Stimulated activated CD4-positive, alpha-beta T cell treated with anti-CD3 and anti-CD28 coated beads, Interleukin-12 subunit alpha, Interleukin-12 subunit beta, amount 100 ng/mL, for 48 hours (primary cell): Measurements from ENCODE around the gene BACE1.
"Not testable (repeated sequence)": the region's sequence is repeated elsewhere in the genome, so short reads cannot be mapped to it uniquely, and the experiment has no call there.

Experiments used
- DNase-seq, 3 donors: peaks; one replicate each; pipeline ENCODE4 v3.0.0-alpha.2; 2020; ENCODE audit warnings: low read depth in 2 of 3, low spot score in 1 of 3

Gene BACE1

GRCh38 chr11:117278347-117278746, 37.7 kb downstream of the BACE1 start:
- no peak for DNase-seq

GRCh38 chr11:117273550-117274289, 42.3 kb downstream of the BACE1 start:
- DNase-seq, result no peak

- not testable (repeated sequence) for DNase-seq
Observed at GRCh38 chr11:117272175-117272574, 43.9 kb downstream of the BACE1 start.

- DNase-seq, result no peak
Observed at GRCh38 chr11:117271208-117271607, 44.8 kb downstream of the BACE1 start.

DNA sequence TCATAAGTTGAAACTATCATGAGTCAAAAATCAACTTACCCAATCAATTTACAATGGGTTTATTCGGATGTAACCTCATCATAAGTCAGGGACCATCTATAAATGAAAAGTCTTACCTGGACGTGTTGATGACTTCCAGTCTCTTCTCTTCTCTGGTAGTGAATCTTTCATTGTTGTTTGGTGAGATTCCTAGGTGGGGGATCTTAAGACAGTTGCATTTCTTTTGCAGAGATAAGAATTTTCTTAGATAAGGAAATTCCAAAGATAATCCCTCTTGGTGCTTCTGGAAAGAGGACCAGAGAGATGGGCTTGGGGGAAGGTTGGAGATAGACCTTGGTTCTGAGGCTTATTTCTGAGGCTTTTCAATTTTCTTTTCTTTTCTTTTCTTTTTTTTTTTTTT, 46.2 kb downstream of the BACE1 start:
- no peak for DNase-seq

DNA sequence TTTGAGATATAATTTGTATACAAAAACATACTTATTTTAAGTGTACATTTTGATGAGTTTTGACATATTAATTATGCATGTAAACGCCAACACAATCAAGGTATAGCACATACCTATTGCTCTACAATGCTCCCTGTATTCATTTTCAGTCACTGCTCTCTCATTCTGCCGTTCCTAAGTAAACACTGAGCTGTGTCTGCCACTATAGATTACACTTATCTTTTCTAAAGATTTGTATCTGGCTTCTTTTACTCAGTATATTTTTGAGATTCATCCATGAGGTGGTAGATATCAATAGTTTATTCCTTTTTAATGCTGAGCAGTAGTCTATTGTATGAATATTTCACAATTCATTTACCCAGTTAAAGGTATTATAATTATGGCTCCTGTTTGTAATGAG, 50.3 kb downstream of the BACE1 start:
- DNase-seq, result no peak

DNA sequence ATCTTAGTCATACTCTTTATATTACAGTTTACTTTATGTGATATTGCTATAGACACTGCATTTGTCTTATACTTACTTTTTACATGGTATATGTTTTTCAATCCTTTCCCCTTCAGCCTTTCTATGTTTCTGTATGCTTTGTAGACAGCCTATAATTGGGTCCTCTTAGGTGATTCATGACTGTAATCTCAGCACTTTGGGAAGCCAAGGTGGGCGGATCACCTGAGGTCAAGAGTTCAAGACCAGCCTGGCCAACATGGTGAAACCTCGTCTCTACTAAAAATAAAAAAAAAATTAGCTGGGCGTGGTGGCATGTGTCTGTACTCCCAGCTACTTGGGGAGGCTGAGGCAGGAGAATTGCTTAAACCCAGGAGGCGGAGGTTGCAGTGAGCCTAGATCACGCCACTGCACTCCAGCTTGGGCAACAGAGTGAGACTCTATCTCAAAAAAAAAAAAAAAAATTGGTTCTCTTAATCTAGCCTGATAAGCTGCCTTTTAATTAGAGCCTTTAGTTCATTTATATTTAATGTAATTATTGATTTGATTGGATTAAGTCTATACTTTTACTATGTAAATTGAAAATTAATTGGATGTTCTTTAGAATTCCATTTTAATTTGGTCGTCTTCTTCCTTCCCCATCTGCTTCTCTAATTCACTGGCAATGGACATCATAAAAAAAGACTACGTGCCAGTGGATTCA, 51.3 kb downstream of the BACE1 start:
- not testable (repeated sequence) for DNase-seq

DNA sequence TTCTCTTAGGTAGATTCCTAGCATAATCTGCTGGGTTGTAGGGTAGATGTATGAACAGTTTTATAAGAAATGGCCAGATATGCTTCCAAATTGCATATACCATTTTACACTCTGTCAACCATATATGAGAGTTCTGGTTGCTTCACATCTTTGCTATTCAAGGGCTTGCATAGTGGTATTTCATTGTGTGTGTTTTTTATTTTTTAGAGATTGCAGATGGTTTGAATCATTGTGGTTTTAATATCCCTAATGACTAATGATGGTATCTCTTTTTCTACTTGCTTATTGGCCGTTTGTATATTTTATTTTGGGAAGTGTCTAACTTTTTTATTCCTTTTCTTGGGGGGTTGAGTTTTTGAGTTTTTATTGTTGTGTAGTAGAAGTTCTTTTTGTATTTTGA, 56.6 kb downstream of the BACE1 start:
- no peak for DNase-seq

DNA sequence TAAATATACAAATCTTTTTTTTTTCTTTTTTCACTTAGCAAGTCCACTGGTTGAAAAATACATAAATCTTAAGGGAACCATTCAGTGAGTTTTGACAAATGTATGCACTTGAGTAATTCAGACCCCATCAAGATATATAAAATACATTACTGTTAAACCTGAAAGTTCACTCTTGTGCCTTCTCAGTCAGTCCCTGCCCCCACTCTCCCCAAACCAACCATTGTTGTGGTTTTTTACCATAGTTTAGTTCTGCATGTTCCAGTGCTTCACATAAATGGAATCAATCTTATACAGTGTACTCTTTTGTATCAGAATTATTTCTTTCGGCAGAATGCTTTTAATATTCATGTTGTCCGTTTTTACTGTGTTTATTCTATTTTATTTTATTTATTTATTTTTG, 57.5 kb downstream of the BACE1 start:
- DNase-seq, result no peak

DNA sequence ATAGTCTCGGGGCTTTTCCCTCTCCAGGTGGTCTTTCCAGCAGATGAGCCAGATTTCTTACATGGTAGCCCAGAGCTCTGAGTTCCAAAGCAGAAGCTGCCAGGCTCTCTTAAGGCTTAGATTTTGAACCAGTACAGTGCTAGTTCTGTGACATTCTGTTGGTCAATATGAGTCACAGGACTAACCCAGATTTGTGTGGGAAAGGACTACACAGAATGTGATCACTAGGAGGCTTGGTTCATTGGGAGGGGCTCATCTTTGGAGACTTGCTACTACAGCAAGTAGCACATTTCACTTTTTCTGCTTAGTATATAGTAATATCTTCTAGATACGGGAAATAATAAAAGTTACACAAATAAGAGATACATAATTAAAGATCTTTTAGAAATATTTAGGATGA, 59.5 kb downstream of the BACE1 start:
- no peak for DNase-seq

DNA sequence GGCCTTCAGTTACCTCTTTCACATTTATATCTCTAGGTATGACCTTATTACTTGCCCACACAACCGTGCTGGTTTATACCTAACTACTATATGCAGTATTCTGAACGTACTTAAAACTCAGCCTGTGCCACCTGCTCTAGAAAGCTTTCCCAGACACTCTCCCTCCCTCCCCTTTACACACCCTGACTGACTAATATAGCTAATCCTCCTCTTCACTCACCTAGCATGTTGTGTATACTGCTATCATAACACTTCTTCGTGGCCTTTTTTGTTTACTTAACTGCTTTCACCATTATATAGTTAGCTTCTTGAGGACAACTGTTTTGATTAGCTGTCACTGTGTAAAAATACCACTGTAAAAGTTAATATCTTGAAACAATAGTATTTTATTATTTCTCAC, 60.1 kb downstream of the BACE1 start:
- no peak for DNase-seq

DNA sequence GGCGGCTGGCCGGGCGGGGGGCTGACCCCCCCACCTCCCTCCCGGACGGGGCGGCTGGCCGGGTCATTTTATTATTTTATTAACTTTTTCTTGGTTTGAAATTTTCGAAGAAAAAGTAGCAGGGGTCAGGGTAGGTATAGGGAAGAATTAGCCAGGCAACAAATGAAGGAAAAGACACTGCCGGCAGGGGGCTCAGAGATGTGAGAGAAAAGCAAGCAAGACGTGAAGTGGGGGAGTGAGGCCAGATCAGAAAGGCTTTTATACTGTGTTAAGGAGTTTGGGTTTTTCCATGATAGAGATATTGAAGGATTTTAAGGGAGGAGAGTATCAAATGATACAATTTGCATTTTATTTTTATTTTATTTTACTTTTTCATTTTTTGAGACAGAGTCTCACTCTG, 64.5 kb downstream of the BACE1 start:
- DNase-seq, result no peak

- no peak for DNase-seq
Observed at GRCh38 chr11:117249571-117249970, 66.5 kb downstream of the BACE1 start.

DNA sequence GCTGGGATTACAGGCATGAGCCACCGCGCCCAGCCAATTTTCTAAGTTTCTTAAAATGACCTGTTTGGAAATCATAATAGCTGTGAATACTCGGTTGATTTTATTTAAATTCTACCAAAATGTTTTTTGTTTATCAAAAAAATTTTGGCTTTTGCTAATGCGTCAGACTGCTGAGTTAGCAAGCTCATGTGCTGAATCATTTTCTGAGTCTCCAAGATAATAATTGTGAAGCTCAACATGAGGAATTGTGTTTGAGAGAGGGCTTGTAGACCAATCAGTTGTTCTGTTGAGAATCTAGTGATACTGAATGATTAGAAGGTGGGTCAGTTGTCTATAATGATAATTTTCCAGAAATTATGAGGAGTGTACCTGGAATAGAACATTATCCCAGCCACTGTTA, 67.7 kb downstream of the BACE1 start:
- no peak for DNase-seq

DNA sequence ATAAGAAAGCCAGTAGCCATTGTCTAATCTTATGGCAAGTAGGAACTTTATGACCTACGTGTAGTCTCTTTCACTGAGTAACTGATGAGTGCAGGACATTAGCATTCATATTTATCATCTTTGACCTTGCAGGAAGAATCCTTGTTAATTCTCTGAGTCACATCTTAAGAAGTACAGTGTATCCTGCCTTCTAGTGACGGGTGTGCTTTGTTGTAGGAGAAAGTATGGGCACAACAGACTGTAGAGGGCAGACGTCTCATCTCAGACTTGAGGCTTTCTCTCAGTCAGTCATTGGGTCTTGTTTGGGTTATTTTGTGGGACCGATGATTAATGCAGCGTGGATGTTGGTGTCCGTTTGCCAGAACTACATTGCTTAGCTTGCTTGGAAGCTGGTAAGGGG, 76.8 kb downstream of the BACE1 start:
- DNase-seq, result no peak

- no peak for DNase-seq
Observed at GRCh38 chr11:117238221-117238620, 77.8 kb downstream of the BACE1 start.
